ENCODE results near the gene MYO10.

Gene MYO10

DNA sequence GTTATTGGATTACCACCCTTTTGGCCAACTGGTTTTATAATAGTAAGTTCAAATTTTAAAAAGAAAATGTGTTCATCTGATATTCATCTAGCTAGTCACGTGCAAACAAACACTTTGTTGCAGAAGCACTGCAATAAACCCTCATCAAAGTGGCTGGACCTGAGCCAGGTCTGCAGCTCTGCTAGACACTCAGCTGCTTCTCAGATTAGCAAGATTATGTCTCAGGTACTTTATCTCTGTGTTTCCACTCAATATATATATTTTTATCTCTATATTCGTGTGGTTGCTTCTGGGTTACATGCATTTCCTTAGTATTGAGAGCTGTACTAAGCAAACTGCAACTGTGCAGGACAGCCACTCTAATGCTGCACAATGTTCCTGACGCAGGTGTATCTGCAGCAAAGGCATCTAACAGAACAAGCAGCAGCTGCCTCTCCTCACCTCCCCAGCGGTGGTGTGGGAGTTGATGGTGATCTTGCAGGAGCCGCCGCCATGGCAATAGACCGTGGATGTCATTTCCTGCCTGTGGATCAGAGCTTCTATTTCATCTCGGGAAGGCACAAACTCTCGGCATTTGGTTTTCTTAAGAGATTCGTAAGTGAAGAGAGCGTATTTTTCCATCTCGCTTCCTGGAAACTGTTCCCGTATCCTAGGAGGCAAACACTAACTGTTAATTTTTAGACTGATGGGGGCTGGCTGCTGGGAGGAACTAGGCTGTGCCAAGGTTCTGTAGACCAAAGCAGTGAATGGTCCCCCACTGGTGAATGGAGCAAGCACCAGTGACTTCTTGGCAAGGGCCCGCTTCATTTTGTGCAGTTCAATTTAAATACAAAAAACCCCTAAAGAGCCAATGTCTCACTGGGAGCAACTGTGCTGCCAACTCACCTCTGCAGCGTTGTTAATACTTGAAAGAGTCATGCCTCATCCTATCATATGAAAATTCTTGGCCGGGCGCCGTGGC, 262.6 kb downstream of the MYO10 start:
- DNase-seq (ENCODE audit: low read depth) = peak; percentile 57
- TF ChIP-seq, protein P1, sequence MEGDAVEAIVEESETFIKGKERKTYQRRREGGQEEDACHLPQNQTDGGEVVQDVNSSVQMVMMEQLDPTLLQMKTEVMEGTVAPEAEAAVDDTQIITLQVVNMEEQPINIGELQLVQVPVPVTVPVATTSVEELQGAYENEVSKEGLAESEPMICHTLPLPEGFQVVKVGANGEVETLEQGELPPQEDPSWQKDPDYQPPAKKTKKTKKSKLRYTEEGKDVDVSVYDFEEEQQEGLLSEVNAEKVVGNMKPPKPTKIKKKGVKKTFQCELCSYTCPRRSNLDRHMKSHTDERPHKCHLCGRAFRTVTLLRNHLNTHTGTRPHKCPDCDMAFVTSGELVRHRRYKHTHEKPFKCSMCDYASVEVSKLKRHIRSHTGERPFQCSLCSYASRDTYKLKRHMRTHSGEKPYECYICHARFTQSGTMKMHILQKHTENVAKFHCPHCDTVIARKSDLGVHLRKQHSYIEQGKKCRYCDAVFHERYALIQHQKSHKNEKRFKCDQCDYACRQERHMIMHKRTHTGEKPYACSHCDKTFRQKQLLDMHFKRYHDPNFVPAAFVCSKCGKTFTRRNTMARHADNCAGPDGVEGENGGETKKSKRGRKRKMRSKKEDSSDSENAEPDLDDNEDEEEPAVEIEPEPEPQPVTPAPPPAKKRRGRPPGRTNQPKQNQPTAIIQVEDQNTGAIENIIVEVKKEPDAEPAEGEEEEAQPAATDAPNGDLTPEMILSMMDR (IDR thresholded peaks at IDR 0.05; ENCODE audit: insufficient read depth, low read depth, low read length, missing control alignments) = no peak
- H3K4me3 ChIP-seq (ENCODE audit: low read length) = no peak overlapping the region

DNA sequence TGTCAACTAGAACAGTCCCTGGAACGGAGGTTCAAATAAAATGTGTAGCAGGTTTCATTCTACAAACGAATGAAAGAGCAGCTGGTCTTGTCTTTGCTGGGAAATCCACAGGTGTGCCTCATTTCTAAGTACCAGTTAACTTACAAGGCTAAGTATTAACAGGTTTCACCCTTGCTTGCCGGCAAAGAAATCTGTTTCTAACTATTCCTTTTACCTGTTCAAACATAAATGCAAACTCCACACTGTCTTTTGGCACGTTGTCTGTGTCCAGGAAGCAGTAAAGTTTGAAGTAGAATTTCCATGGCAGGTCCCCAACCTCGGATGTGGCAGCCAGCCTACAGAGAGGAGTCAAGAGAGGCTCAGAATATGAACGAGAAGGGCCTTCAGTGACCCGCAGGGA, 264.9 kb downstream of the MYO10 start:
- TF ChIP-seq, protein P1 (IDR thresholded peaks at IDR 0.05; ENCODE audit: insufficient read depth, low read depth, low read length, missing control alignments) = no peak
- DNase-seq (ENCODE audit: low read depth) = no peak

DNA sequence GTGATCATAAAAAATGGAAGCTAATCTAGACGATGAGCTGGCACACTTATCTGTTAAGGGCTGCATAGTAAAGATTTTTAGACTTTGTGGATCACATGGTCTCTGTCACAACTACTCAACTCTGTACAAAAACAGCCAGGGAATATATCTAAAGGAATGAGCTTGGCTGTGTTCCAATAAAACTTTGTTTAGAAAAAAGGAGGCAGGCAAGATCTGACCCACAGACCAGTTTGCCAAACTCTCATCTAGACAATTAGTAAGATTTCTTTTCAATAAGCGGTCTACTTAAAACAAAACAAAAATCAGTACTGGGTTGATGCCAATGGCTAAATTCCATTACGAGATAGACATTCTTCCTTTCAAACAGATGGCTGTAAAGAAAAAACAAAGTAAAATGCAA, 266.3 kb downstream of the MYO10 start:
- H3K4me3 ChIP-seq (ENCODE audit: low read length) = no peak overlapping the region
- no peak for DNase-seq (ENCODE audit: low read depth)
- TF ChIP-seq, protein P1 (IDR thresholded peaks at IDR 0.05; ENCODE audit: insufficient read depth, low read depth, low read length, missing control alignments) = no peak

More for the DNA sequence above, 264.9 kb downstream of the MYO10 start:
- H3K4me3 ChIP-seq (ENCODE audit: low read length) = no peak overlapping the region

DNA sequence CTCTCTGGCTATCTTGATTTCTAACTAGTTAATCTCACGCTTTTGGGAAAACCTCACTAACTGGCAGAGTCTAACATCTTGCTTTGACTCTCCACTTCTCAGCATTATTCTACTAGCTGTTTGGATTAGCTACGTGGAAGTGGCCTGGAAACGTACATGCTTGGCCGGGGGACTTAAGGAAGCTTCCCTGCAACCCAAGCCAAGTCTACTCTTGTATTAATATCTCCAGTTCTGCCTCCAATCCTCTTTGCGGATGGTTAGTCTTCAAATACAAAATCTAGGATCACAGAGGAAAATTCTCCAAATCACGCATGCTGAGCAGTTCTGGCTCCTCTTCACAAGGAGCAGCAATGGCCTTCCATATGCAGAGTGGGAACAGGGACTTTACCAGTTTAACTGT, 267.5 kb downstream of the MYO10 start:
- TF ChIP-seq, protein P1 (IDR thresholded peaks at IDR 0.05; ENCODE audit: insufficient read depth, low read depth, low read length, missing control alignments) = no peak
- no peak for DNase-seq (ENCODE audit: low read depth)
- no peak overlapping the region for H3K4me3 ChIP-seq (ENCODE audit: low read length)

DNA sequence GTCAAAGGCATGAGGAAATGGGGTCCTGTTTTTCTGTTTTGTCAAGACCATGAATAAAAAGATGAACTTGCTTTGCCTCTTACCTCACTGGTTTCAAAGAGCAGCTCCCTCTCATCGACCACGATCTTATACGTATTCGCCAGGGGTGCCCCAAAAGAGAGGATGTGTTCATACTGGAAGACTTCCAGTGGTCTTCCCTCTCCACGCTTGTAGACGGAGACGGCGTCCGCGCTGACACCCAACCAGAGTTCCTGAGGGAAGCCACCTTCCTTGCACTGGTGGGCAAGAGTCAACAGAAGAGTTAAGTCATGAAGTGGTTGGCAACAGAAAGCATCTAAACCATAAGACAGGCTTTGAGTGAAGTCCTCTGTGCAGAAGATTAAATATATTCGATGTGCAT, 267.9 kb downstream of the MYO10 start:
- TF ChIP-seq, protein P1 (IDR thresholded peaks at IDR 0.05; ENCODE audit: insufficient read depth, low read depth, low read length, missing control alignments) = no peak
- DNase-seq (ENCODE audit: low read depth) = no peak
- no peak overlapping the region for H3K4me3 ChIP-seq (ENCODE audit: low read length)

DNA sequence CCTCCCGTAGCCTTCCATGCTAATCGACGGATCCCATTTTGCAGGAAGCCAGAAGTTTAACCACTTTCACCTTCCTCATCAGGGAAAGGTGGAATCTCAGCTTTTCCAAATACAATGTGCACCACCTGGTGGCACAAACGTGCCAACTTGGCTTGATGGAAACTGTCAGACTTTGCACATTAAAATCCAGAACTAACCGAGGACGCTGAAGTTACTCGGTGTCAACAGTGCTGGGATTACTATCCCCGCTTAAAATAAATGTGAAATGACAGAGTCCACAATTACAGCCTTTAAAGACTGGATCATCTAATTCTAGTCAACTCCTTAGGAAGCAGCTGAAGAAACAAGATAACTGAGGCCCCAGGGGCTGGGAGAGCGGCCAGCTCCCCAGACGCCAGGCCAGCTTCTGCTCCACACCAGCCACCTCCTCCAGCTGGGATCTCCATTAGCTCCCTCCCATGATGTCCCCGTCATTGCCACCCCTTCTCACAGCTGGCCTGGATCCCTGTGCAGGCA, 269.1 kb downstream of the MYO10 start:
- DNase-seq (ENCODE audit: low read depth) = peak; percentile 28
- no peak overlapping the region for H3K4me3 ChIP-seq (ENCODE audit: low read length)
- TF ChIP-seq, protein P1 (IDR thresholded peaks at IDR 0.05; ENCODE audit: insufficient read depth, low read depth, low read length, missing control alignments) = peak; percentile 68
